GM10266 (cell line): ENCODE measurements around the gene BDKRB2.

Source experiments
- DNase-seq: peaks from one replicate; pipeline ENCODE4 v3.0.0; 2012; ENCODE audit errors: extremely low spot score
- TF ChIP-seq, protein P1 (sequence below): IDR thresholded peaks from 2 replicates; pipeline ENCODE4 v1.5.1; 2012; ENCODE audit warnings: mild to moderate bottlenecking, low read depth; ENCODE audit not compliant: control insufficient read depth, insufficient read depth; ENCODE audit errors: missing control alignments

BDKRB2 gene

DNA sequence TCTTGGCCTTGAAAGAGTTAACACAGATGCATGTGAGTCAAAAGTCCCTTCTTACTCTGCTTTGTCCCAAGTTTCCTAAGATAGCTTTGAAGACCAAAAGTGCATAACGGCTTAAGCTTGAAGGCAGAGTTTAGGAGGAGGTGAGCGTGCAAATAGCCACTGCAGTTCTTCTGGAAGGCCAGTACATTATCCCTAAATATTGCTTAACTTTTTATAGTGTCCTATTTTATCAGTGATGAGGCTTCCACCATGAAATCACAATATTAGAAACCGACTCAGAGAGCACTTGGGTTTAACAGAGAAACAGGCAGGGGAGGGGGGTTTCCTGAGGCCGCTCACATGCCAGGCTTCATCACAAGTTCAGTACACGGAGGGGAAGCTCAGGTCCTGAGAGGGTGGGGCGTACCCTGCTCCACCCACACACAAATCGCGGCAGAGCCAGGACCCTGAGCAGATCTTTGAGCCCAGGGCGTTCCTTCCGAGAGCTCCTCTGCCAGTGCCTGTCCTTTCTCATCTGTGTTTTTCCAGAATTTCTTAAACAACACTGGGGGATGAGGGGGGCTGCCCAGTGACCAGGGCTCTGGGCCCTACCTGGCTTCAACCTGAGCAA is 26.8 kb upstream of the BDKRB2 start:
- TF ChIP-seq, protein P1, sequence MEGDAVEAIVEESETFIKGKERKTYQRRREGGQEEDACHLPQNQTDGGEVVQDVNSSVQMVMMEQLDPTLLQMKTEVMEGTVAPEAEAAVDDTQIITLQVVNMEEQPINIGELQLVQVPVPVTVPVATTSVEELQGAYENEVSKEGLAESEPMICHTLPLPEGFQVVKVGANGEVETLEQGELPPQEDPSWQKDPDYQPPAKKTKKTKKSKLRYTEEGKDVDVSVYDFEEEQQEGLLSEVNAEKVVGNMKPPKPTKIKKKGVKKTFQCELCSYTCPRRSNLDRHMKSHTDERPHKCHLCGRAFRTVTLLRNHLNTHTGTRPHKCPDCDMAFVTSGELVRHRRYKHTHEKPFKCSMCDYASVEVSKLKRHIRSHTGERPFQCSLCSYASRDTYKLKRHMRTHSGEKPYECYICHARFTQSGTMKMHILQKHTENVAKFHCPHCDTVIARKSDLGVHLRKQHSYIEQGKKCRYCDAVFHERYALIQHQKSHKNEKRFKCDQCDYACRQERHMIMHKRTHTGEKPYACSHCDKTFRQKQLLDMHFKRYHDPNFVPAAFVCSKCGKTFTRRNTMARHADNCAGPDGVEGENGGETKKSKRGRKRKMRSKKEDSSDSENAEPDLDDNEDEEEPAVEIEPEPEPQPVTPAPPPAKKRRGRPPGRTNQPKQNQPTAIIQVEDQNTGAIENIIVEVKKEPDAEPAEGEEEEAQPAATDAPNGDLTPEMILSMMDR, result no peak
- peak; percentile 56 for DNase-seq

DNA sequence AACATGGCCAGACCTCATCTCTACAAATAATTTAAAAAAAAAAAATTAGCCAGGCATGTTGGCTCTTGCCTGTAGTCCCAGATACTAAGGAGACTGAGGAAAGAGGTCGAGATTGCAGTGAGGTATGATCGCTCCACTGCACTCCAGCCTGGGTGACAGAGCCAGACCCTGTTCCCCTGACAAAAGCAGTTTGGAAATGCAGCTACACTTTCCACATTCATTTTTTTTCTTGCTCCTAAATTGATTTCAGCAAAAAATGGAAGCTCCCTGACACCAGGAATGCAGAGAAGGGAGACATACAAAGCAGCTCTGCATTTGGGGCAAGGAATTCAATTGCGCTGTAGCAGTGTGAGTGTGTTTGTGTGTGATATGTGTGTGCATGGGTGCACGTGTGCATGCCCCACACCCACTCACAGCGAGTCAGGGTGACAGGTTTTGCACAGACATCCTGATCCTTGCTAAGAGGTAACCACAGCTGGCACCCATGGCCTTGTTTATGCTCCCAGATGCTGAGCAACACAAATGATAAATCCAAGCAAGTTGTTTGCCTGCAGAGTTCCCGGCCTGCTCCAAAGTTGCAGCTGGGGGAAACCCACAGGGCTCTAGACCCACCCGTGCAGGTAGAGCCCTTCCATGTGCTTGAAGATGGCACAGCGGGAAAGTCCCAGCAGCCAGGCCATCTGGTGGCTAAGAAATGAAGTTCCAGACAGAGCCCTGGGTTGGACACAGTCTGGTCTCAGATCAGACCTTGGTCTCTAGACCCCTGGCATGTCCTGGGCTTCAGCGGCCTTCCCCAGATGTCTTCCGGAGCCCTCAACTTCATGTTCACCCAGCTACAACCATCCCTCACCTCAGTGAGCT is 25.9 kb upstream of the BDKRB2 start:
- no peak for DNase-seq
- TF ChIP-seq, protein P1, result no peak

DNA sequence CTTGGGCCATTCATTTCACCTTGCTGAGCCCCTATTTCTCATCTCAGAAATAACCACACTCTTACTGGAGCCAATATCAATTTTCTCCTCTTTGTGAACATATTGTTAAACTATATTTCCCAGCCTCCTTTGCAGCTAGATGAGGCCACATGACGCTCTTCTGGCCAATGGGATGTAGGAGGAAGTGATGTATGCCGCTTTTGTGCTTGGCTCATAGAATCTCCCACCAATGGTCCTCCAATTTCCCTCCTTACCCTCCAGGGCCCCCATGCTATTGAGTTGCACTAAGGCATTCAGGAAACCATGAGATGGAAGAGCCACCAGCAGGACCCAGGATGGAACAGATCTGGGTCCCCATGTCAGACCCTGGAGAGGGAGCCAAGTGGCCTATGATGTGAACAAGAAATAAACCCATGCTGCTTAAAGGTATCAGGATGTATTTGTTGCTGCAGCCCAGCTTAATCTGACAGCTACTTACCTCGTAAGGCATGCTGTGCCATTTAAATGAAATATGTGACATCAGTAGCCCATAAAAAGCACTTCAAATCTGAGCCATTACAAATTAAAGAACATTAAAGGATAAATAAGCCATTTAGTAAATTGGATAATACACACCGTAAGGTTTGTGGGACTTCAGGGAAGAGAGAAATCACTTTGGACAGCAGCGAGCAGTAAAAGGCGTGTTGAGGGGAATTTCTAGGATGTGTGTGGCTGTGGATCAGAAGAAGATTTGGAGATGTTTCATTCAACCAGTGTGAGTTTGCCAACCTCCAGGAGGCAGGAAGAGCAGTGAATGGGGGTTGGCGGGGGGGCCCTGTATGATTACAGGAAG is 24.4 kb upstream of the BDKRB2 start:
- no peak for DNase-seq

DNA sequence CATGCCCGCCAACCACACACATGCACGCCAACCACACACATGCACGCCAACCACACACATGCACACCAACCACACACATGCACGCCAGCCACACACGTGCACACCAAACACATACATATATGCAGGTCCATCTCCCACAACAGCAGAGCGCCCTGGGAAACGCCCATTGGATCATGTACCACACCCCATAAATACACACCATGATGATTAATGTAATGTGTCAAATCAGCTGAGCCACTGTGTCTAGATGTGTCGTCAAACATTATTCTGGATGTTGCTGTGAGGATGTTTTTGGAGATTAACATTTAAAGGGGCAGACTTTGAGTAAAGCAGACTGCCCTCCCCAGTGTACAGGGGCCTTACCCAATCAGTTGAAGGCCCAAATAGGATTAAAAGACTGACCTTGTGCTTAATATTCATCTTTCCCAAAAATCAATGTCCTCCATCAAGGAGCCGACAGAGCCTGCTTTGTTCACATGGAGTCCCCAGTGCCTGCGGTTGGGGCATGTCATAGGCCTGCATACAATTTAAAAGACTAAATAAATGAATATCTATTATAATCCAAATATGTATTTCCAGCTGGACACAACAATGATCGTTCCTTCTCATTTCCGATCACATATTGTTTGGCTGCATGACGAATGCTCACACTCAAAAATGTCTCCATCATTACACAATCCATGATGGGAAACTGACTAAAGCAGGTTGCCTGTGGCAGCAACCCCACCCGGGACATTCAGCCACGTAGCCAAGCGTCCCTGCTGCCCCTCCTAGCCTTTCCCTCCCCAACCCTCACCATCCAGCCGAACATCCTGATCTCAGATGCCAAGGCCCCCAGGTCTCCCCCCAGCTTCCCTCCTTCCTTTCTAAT is 23.2 kb upstream of the BDKRB2 start:
- no peak for DNase-seq

More for the DNA sequence above, 24.4 kb upstream of the BDKRB2 start:
- TF ChIP-seq, protein P1, result no peak

DNA sequence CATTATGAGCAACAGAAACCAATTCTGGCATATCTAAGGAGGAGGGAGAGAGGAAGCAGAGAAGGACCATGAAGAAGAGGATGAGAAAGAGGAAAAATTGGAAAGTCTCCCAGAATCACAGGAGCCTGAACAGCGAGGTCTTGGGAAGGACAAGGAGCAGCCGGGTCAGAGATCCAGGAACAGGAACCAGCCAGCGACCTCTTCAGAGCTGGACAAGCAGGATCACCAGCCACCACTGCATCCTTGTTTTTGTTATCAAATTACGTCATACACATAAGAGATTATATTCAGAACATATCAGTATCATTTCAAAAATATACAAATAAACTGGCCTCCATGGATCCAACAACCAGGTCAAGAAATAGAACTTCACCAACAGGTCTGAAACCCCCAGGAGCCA is 22.1 kb upstream of the BDKRB2 start:
- TF ChIP-seq, protein P1, result no peak
- no peak for DNase-seq

More for the DNA sequence above, 23.2 kb upstream of the BDKRB2 start:
- TF ChIP-seq, protein P1, result no peak

DNA sequence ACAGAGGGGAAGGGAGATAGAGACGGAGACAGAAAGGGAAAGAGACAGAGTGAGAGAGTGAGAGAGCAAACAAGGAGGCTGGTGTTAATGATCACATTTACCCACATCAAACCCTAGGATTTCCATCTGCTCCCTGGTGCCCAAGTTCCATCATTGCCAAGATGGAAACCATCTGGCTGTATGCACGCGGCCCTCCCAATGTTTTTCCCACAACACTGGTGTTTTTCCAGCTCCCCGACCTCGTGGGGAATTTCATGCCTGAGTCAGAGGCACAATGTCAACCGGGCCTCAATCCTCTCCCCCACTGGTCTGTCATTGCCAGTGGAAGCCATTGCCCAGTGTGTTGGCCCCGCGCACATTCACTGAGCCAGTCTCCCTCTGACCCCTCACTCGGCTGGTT is 19.9 kb upstream of the BDKRB2 start:
- no peak for DNase-seq
- TF ChIP-seq, protein P1, result no peak
